Astrocyte of the spinal cord (primary cell): ENCODE data around the gene FBXL17.

Source experiments
- DNase-seq: peaks from one replicate; pipeline ENCODE4 v3.0.0; 2011; ENCODE audit warnings: low read depth, low spot score
- H3K4me3 ChIP-seq: 2 replicates; pipeline ENCODE4 v1.5.1; 2011; ENCODE audit warnings: low read depth, mild to moderate bottlenecking, low read length, moderate library complexity
- in situ Hi-C: cut with HindIII; loops from 2 replicates; pipeline ENCODE4 v1.10.0; 2017; ENCODE audit warnings: low sequenced_read_pairs
- TF ChIP-seq, protein P1 (sequence below): IDR thresholded peaks from 2 replicates; pipeline ENCODE4 v1.5.1; 2012; ENCODE audit warnings: low read depth, mild to moderate bottlenecking, low read length, inconsistent platforms

FBXL17 gene

DNA sequence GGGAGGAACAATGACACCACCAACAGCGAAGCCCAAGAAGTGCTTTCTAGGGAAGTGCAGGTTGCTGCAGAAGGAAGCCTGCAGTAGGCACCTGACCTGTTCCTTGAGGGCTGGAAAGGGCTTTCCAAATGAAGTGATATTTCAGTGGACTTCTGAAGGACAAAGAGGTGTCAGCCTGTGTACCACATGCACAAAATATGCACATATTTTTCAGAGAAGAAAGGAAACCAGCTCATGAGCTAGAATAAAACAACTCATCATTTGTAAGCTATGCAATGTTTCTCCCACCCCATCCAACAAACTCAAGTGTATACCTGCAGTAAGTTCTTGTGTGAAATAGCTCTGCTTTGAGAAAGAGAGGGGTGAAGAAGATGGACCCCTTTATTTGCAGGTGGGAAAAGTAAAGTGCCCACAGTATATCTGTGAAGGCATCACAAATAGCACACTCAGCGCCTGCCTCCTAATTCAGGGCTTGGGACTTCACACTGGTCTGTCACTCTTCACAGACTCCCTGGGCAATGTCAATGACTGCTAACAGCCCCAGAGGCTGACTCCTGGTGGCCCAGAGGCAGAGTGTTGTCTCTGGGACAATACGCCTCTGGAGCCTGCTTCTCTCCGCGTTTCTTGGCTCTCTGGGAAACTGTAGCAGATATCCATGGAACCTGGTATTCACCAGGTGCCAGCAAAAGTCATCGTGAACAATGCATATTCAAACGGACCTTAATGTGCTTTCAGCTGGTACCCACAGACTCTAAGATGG, 513.1 kb downstream of the FBXL17 start:
- TF ChIP-seq, protein P1, sequence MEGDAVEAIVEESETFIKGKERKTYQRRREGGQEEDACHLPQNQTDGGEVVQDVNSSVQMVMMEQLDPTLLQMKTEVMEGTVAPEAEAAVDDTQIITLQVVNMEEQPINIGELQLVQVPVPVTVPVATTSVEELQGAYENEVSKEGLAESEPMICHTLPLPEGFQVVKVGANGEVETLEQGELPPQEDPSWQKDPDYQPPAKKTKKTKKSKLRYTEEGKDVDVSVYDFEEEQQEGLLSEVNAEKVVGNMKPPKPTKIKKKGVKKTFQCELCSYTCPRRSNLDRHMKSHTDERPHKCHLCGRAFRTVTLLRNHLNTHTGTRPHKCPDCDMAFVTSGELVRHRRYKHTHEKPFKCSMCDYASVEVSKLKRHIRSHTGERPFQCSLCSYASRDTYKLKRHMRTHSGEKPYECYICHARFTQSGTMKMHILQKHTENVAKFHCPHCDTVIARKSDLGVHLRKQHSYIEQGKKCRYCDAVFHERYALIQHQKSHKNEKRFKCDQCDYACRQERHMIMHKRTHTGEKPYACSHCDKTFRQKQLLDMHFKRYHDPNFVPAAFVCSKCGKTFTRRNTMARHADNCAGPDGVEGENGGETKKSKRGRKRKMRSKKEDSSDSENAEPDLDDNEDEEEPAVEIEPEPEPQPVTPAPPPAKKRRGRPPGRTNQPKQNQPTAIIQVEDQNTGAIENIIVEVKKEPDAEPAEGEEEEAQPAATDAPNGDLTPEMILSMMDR = no peak
- DNase-seq = no peak
- H3K4me3 ChIP-seq = no peak overlapping the region
- in situ Hi-C loops = no loop called here

DNA sequence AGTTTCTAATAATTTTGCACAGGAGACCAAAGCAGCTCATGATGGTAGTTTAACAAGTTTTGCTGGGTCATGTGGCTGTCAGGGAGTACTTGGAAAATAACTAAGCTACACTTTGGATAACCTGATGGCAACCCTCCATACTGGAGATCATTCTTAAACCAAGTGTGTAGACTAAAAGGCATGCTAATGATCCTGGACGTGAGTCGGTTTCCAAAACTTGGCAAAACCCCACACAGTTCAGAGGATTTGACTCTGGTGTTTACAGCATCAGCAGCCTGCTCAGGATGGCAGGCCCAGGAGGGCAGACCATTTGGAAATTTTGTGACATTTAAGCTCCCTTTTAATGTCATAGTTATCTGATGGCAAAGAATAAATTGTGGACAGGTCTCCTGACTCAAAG, 514.6 kb downstream of the FBXL17 start:
- in situ Hi-C loops = no loop called here
- H3K4me3 ChIP-seq = no peak overlapping the region
- DNase-seq = no peak
- TF ChIP-seq, protein P1 = no peak

DNA sequence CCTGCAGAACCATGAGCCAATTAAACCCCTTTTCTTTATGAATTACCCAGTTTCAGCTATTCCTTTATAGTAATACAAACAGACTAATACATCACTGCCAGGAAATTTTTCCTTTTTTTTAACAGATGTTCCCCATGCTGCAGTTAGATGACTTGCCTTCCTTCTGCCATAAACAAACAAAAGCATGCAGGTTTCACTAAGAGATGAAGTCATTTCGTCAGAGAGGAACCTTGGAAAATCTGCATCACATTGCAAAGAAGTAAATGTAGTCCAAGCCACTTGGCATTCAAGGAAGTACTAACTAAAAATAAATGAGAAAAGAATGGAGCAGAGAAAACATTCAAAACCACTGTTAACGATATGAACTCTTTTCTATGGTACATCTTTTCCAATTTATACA, 517.1 kb downstream of the FBXL17 start:
- DNase-seq = peak; percentile 22

DNA sequence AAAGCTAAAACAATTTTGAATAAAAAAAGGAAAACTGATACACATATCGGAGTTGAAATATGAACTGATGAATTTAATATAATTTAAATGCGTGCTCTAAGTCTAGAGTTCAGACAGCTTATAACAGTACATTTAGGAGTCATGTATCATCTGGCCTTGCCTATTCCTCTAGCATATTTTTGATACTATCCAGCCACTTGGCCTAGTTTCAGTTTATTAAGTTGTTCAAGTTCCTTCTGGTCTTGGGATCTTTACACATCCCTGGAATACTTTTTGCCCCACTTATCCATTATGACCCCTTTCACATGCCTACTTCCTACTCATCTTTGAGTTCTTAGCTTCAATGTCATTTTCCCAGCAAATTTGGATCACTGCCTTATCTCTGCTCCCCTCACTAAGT, 518.8 kb downstream of the FBXL17 start:
- no peak for DNase-seq
- H3K4me3 ChIP-seq = no peak overlapping the region
- TF ChIP-seq, protein P1 = no peak
- in situ Hi-C loops = no loop called here

More for the DNA sequence above, 517.1 kb downstream of the FBXL17 start:
- no peak overlapping the region for H3K4me3 ChIP-seq
- in situ Hi-C loops = no loop called here
- TF ChIP-seq, protein P1 = no peak

DNA sequence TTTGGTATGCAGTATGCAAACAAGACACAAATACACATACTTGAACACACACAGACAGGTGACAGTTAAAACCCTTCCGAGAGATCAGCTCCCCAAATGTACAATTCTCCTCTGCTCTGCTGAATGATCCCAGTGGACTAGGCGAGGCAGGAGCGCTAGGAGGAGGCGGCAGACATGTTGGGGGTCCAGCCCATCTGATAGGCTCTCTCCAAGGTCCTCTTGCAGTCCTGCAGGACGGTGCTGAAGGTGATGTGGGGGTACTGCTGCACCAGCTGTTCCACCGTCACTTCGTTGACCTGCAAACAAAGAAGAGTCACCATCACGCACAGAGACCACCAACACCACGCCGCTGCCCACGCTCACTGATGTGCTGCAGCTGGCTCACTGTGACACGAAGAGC, 520.3 kb downstream of the FBXL17 start:
- TF ChIP-seq, protein P1 = no peak
- DNase-seq = no peak
- in situ Hi-C loops = no loop called here
- H3K4me3 ChIP-seq = no peak overlapping the region

DNA sequence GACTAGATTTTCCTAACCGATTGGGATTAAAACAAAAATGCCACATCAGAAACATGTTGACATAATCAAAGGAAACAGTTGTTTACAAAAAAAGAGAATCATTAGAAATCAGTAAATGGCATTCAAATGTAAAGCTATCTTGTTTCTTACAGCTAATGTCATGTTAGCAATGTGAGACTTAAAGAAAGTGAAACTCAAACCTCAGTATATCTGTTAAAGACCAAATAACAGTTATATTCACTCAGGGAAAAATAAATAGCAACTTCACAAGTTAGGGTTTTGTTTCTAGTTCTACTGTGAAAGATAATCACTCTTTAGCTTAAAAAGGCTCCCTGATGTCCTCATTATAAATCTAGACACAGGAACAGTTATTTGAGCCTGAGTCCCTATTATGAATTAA, 521.9 kb downstream of the FBXL17 start:
- no peak for DNase-seq
- no peak overlapping the region for H3K4me3 ChIP-seq
- TF ChIP-seq, protein P1 = no peak
- in situ Hi-C loops = no loop called here
